ENCODE data around the gene UBE2E2. TPM values are rescaled to one million over a fixed set of nuclear protein-coding genes. Genes with fewer than 3 reads are reported as not detected.

The UBE2E2 gene
- total RNA-seq, 1 donor from 2014 or later, result 24.2 TPM

DNA sequence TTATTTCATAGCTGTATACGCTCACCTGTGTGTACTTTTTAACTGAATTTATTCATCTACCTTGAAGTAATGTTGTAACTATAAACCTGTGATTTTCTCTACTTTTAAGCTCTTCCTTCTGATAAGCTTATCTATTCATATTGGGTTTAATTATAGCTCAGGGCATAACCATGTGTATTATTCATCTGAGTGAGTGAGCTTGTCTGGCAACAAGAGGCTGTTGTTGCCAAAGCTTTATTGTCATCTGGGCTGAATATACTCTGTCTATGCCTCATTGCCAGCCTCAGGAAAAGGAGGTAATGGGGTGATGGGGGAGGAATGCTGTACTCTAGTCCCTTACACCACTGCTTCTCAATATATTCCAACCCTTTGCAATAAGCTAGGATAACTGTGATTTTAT is 292.4 kb downstream of the UBE2E2 start:
- DNase-seq (ENCODE audit: low read depth, low spot score), result no peak
- Mint-ChIP-seq H3K27ac (ENCODE audit: unreplicated experiment) (no peak overlapping the region), H3K9me3 (no peaks in the 10 kb centered on the region), H3K4me3 (no peak overlapping the region), H3K27me3 (ENCODE audit: low read depth) (no peaks in the 10 kb centered on the region), H3K36me3 (ENCODE audit: low read depth) (no peaks in the 10 kb centered on the region), H3K4me1 (peaks cover under 1% of the 10 kb centered on the region)
- TF ChIP-seq, protein P1, sequence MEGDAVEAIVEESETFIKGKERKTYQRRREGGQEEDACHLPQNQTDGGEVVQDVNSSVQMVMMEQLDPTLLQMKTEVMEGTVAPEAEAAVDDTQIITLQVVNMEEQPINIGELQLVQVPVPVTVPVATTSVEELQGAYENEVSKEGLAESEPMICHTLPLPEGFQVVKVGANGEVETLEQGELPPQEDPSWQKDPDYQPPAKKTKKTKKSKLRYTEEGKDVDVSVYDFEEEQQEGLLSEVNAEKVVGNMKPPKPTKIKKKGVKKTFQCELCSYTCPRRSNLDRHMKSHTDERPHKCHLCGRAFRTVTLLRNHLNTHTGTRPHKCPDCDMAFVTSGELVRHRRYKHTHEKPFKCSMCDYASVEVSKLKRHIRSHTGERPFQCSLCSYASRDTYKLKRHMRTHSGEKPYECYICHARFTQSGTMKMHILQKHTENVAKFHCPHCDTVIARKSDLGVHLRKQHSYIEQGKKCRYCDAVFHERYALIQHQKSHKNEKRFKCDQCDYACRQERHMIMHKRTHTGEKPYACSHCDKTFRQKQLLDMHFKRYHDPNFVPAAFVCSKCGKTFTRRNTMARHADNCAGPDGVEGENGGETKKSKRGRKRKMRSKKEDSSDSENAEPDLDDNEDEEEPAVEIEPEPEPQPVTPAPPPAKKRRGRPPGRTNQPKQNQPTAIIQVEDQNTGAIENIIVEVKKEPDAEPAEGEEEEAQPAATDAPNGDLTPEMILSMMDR (conservative IDR thresholded peaks at IDR 0.05), result no peak

DNA sequence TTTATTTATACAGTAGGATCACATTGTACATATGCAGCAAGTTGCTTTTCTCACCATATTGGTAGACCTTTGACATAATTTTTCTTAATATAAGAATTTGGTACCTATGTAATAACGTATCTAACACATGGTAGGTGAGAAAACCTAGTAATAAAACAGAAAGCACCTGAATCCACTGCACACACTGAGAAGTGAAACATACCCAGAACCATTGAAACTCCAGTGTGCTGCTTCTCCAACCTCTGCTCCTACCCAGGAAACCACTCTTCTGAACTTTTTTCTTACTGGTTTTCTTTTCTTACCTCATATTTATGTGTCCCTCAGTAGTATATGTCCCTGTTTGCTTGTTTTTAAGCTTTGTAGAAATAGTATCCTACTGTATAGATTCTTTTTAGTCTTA is 293.0 kb downstream of the UBE2E2 start:
- no peak for DNase-seq (ENCODE audit: low read depth, low spot score)
- H3K27me3 Mint-ChIP-seq (ENCODE audit: low read depth), result no peaks in the 10 kb centered on the region
- H3K9me3 Mint-ChIP-seq, result no peaks in the 10 kb centered on the region
- no peak overlapping the region for H3K27ac Mint-ChIP-seq (ENCODE audit: unreplicated experiment)
- H3K4me3 Mint-ChIP-seq, result no peak overlapping the region
- TF ChIP-seq, protein P1 (conservative IDR thresholded peaks at IDR 0.05), result no peak
- no peaks in the 10 kb centered on the region for H3K4me1 Mint-ChIP-seq
- H3K36me3 Mint-ChIP-seq (ENCODE audit: low read depth), result no peaks in the 10 kb centered on the region

DNA sequence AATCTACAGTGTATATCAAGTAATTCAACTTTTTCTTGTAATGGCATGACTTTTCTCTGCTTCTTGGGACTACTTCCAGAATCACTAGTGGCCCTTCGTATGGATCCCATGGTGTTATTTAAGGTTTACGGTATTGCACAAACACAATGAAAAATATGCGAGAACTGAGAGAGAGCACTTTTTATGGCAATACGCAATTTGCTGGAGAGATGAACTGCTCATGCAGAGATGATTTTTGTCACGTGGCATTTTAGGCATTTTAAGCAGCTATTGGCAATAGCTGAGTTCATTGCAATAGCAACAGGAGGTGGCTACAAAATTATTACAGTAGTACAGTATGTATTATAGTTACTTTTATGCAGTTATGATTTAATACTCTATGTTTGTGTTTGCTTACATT is 294.0 kb downstream of the UBE2E2 start:
- no peak overlapping the region for H3K27ac Mint-ChIP-seq (ENCODE audit: unreplicated experiment)
- no peaks in the 10 kb centered on the region for H3K4me1 Mint-ChIP-seq
- no peaks in the 10 kb centered on the region for H3K9me3 Mint-ChIP-seq
- no peaks in the 10 kb centered on the region for H3K36me3 Mint-ChIP-seq (ENCODE audit: low read depth)
- H3K27me3 Mint-ChIP-seq (ENCODE audit: low read depth), result no peaks in the 10 kb centered on the region
- no peak overlapping the region for H3K4me3 Mint-ChIP-seq
- DNase-seq (ENCODE audit: low read depth, low spot score), result no peak
- TF ChIP-seq, protein P1 (conservative IDR thresholded peaks at IDR 0.05), result no peak

DNA sequence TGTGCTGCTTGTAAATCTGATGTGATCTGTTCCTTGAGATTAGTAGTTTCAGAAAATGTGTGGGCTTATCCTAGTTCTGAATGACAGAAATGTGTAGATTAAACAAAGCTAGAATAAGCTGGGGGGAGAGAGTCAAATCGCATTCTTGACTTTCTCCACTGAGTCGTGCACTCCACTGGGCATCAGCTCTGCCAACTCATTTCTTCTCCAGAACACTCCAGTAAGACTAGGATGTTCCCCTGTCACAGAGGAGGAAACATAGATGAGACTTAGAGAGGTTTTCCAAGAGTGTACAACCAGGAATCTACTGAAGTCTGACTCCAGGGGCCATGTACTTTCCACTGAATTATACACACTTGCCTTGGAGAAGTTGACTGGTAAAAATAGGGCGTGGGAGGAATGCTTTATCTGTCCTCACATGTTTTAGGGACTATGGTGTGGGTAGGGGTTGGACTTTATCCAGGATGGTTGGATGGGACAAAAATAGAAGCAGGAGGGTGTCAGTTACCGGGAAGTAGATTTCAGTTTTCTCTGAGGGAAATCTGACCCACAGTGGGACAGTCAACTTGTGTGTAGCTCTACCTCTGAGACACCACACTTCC is 298.2 kb downstream of the UBE2E2 start:
- Mint-ChIP-seq H3K4me1 (no peaks in the 10 kb centered on the region), H3K27me3 (ENCODE audit: low read depth) (no peaks in the 10 kb centered on the region), H3K4me3 (no peak overlapping the region), H3K27ac (ENCODE audit: unreplicated experiment) (no peak overlapping the region), H3K9me3 (no peaks in the 10 kb centered on the region), H3K36me3 (ENCODE audit: low read depth) (no peaks in the 10 kb centered on the region)
- TF ChIP-seq, protein P1 (conservative IDR thresholded peaks at IDR 0.05), result no peak
- DNase-seq (ENCODE audit: low read depth, low spot score), result no peak

DNA sequence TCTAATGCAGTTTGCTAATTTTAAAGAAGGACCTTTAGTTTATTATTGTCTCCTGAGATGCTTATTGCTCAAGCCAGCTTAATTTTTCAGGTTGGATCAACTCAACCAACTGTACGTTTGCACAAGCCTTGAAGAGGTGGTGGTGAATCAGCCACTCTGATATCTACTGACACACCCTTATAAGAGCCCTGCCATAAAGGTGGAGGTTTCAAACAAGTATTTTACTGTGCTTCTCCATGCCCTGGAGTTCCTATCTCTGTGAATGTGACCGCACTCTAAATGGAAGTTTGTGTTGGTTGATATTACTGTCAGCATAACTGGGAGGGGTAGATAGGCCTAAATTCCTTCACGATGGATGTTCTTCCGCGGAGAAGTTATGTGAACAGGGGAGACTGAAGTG is 305.3 kb downstream of the UBE2E2 start:
- H3K9me3 Mint-ChIP-seq, result peaks cover 3% of the 10 kb centered on the region
- no peaks in the 10 kb centered on the region for H3K4me1 Mint-ChIP-seq
- H3K27ac Mint-ChIP-seq (ENCODE audit: unreplicated experiment), result no peak overlapping the region
- H3K27me3 Mint-ChIP-seq (ENCODE audit: low read depth), result no peaks in the 10 kb centered on the region
- H3K4me3 Mint-ChIP-seq, result no peak overlapping the region
- TF ChIP-seq, protein P1 (conservative IDR thresholded peaks at IDR 0.05), result no peak
- no peak for DNase-seq (ENCODE audit: low read depth, low spot score)
- no peaks in the 10 kb centered on the region for H3K36me3 Mint-ChIP-seq (ENCODE audit: low read depth)

All from neural crest cell (in vitro differentiated cells).